NT2/D1 (cell line): ENCODE results near the gene GTF2A1L.

Experiments used
- DNase-seq: peaks from one replicate; pipeline ENCODE4 v3.0.0-alpha.2; 2011; ENCODE audit warnings: low read depth, low spot score
- H3K27me3 ChIP-seq: 2 replicates; pipeline ENCODE4 v1.6.0; 2011; ENCODE audit warnings: mild to moderate bottlenecking; ENCODE audit not compliant: insufficient read length, insufficient read depth
- H3K36me3 ChIP-seq: 2 replicates; pipeline ENCODE4 v1.6.1; 2011; ENCODE audit warnings: mild to moderate bottlenecking, low read length, mixed read lengths; ENCODE audit not compliant: insufficient read depth, insufficient read length
- H3K4me1 ChIP-seq: 2 replicates; pipeline ENCODE4 v1.5.1; 2011; ENCODE audit not compliant: insufficient read depth, insufficient read length
- H3K4me3 ChIP-seq: 2 replicates; pipeline ENCODE4 v1.5.1; 2011; ENCODE audit warnings: low read depth; ENCODE audit not compliant: insufficient read length
- H3K9ac ChIP-seq: 2 replicates; pipeline ENCODE4 v1.6.0; 2011; ENCODE audit warnings: low read depth; ENCODE audit not compliant: insufficient read length
- H3K9me3 ChIP-seq: 2 replicates; pipeline ENCODE4 v1.5.1; 2011; ENCODE audit warnings: mild to moderate bottlenecking, low read length; ENCODE audit not compliant: insufficient read depth
- SUZ12 ChIP-seq: IDR thresholded peaks from 2 replicates; pipeline ENCODE4 v1.6.1; 2011; ENCODE audit not compliant: insufficient read length, insufficient read depth; ENCODE audit errors: extremely low read depth
- YY1 ChIP-seq: IDR thresholded peaks from 2 replicates; pipeline ENCODE4 v1.6.1; 2011; ENCODE audit not compliant: insufficient read length, insufficient read depth
- ZNF274 ChIP-seq: IDR thresholded peaks from 2 replicates; pipeline ENCODE4 v1.6.1; 2011; ENCODE audit warnings: mild to moderate bottlenecking, low read depth, low read length

The GTF2A1L gene

DNA sequence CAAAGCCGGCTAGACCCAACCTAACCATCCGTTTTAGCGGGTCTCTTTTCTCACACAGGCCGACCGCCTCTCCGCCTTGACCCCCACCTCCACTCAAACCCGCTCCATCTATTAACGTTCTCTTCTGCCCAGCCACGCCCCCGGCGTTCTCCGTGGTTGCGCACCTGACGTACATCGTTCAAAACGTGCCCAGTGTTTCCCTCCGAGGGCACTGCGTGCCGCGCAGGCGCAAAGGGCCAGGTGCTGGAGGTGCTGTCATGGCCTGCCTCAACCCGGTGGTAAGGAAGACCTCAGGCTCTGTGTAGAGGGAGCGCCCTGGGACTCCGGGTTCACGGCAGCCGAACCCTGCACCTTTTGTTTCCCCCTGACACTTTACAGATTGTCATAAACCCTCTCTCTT lies at the start of gene GTF2A1L:
TSS of gene GTF2A1L (plus strand) at position 239 of the 400 bp plus-strand sequence. CDS start at position 258, 19 bp downstream.
- no peak for DNase-seq
- Histone ChIP-seq H3K9me3 (peaks cover 5% of the 10 kb centered on the region; the same call in 1 of the 2 replicates), H3K4me3 (no peak within 1 kb of the TSS), H3K27me3 (no peaks in the 10 kb centered on the region), H3K9ac (no peak within 1 kb of the TSS), H3K36me3 (no peaks in the 10 kb centered on the region), H3K4me1 (no peaks in the 10 kb centered on the region)
- TF ChIP-seq YY1 (no peak), SUZ12 (no peak), ZNF274 (no peak)

DNA sequence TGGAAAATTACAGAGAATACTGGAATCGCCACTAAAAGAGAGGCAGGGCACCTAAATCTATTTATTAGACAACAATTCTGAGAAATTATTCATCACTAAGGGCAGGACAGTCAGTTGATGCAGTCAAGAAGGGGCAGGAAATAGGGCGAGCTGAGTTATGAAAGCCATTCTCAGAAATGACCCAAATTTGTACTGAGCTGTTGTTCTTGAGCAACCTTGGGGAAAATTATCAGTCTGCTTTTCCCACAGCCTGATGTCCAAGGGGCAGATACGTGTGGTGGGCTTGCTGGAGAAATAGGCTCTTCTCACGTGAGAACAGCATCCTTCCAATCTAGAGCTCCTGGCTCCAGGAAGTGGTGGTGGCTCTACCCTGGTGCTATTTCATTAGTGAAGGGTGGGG lies 49.1 kb upstream of the GTF2A1L start:
- no peak overlapping the region for H3K4me3 ChIP-seq
- no peaks in the 10 kb centered on the region for H3K27me3 ChIP-seq
- H3K9ac ChIP-seq, result no peak overlapping the region
- no peaks in the 10 kb centered on the region for H3K36me3 ChIP-seq
- no peak for DNase-seq
- no peaks in the 10 kb centered on the region for H3K4me1 ChIP-seq
- TF ChIP-seq SUZ12 (no peak), ZNF274 (no peak), YY1 (no peak)
- H3K9me3 ChIP-seq, result no peaks in the 10 kb centered on the region

- Histone ChIP-seq H3K9me3 (no peaks in the 10 kb centered on the region), H3K9ac (no peak overlapping the region), H3K4me3 (no peak overlapping the region), H3K36me3 (no peaks in the 10 kb centered on the region), H3K27me3 (no peaks in the 10 kb centered on the region), H3K4me1 (no peaks in the 10 kb centered on the region)
- TF ChIP-seq YY1 (no peak), ZNF274 (no peak), SUZ12 (no peak)
- no peak for DNase-seq
Observed at GRCh38 chr2:48569433-48569832, 48.2 kb upstream of the GTF2A1L start.

- Histone ChIP-seq H3K27me3 (no peaks in the 10 kb centered on the region), H3K4me3 (no peak overlapping the region), H3K9ac (no peak overlapping the region), H3K4me1 (no peaks in the 10 kb centered on the region), H3K9me3 (no peaks in the 10 kb centered on the region), H3K36me3 (no peaks in the 10 kb centered on the region)
- no peak for TF ChIP-seq SUZ12
- no peak for TF ChIP-seq YY1
- no peak for TF ChIP-seq ZNF274
- no peak for DNase-seq
Observed at GRCh38 chr2:48572816-48573215, 44.8 kb upstream of the GTF2A1L start.

DNA sequence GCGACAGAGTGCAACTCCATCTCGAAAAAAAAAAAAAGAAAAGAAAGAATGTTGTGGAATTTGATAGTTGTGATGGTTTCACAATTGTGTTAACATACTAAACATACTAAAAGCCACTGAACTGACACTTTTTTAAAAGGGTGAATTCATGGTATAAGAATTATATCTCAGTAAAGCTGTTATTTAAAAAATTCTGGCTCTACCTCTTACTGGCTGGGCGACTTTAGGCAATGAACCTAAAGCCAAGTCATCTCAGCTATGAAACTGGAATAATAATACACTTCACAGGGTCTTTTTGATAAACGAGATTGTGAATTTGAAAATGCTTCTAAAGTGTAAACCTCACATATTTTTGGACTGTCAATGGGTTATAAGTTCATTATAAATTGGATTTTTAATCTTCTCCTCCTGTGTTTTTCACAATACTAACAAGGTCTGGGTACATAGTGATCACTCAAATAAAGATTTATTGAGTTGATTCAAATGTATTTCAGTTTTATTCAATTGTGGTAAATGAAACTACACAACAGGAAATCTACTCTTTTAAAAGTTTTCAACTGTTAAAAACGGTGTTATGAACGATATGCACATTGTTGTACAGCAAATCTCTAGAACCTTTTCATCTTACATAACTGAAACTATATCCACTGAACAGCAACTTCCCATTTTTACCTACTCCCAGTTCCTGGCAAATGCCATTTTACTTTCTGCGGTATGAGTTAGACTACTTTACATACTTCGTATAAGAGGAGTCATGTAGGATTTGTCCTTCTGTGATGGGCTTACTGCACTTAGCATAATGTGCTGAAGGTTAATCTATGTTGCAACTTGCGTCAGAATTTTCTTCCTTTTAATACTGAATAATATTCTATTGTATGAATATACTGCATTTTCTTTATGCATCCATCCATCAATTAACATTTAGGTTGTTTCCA lies 43.0 kb upstream of the GTF2A1L start:
- Histone ChIP-seq H3K36me3 (no peaks in the 10 kb centered on the region), H3K4me1 (no peaks in the 10 kb centered on the region), H3K27me3 (no peaks in the 10 kb centered on the region), H3K9ac (no peak overlapping the region), H3K4me3 (no peak overlapping the region), H3K9me3 (no peaks in the 10 kb centered on the region)
- TF ChIP-seq YY1 (no peak), ZNF274 (no peak), SUZ12 (no peak)
- DNase-seq, result no peak

DNA sequence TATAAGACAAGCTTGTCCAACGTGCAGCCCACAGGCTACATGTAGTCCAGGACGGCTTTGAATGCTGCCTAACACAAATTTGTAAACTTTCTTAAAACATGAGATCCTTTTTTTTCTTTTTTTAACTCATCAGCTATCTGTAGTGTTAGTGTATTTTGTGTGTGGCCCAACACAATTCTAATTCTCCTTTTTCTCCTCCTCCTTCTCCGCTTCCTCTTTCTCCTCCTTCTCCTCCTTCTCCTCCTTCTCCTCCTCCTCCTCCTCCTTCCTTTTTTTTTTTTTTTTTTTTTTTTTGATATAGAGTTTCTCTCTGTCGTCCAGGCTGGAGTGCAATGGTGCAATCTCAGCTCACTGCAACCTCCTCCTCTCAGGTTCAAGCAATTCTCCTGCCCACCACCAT lies 39.3 kb upstream of the GTF2A1L start:
- no peak overlapping the region for H3K9ac ChIP-seq
- no peaks in the 10 kb centered on the region for H3K9me3 ChIP-seq
- DNase-seq, result no peak
- H3K36me3 ChIP-seq, result peaks cover 4% of the 10 kb centered on the region
- TF ChIP-seq SUZ12, result no peak
- TF ChIP-seq ZNF274, result no peak
- no peak for TF ChIP-seq YY1
- no peaks in the 10 kb centered on the region for H3K4me1 ChIP-seq
- no peaks in the 10 kb centered on the region for H3K27me3 ChIP-seq
- H3K4me3 ChIP-seq, result no peak overlapping the region

DNA sequence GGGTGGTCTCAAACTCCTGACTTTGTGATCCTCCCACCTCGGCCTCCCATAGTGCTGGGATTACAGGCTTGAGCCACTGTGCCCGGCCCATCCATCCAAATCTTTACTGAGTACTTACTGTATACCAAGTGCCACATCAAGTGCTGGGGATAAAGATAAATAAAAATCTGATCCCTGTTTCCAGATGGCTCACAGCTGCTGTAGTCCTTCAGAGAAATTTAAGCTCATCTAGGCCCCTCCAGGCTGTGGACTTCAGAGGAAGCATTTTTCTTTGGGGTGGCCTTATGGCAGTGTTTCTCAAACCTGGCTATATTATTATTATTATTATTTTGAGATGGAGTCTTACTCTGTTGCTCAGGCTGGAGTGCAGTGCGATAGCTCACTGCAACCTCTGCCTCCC lies 33.7 kb upstream of the GTF2A1L start:
- no peak for DNase-seq
- no peaks in the 10 kb centered on the region for H3K9me3 ChIP-seq
- TF ChIP-seq ZNF274, result no peak
- TF ChIP-seq YY1, result no peak
- TF ChIP-seq SUZ12, result no peak
- no peak overlapping the region for H3K9ac ChIP-seq
- peaks cover 2% of the 10 kb centered on the region for H3K4me1 ChIP-seq
- peaks cover 4% of the 10 kb centered on the region for H3K36me3 ChIP-seq
- no peak overlapping the region for H3K4me3 ChIP-seq
- H3K27me3 ChIP-seq, result no peaks in the 10 kb centered on the region
